HEK293T (cell line): ENCODE data around the gene BMERB1.

Experiments used
- CTCF ChIA-PET: fragments of 350-600 bp; formaldehyde crosslinking; extraction: SDS; loops from one replicate; lab custom pipeline; 2021; ENCODE audit warnings: antibody characterized with exemption, inconsistent platforms; lab: Yijun Ruan, JAX
- POLR2A ChIA-PET: fragments of 350-600 bp; formaldehyde crosslinking; extraction: SDS; loops from one replicate; lab custom pipeline; 2020; ENCODE audit warnings: antibody characterized with exemption, inconsistent platforms; lab: Yijun Ruan, JAX
- DNase-seq: peaks from one replicate; pipeline ENCODE4 v3.0.0; 2012; ENCODE audit warnings: mixed read lengths; ENCODE audit errors: extremely low spot score
- ARNT ChIP-seq: fragments of 450-650 bp; IDR thresholded peaks from 2 replicates; pipeline ENCODE4 v1.6.1; 2017; ENCODE audit warnings: mild to moderate bottlenecking
- BHLHE40 ChIP-seq: fragments of 450-650 bp; IDR thresholded peaks from 2 replicates; pipeline ENCODE4 v1.6.1; 2016; ENCODE audit warnings: mild to moderate bottlenecking, moderate library complexity, borderline replicate concordance
- CTBP1 ChIP-seq: fragments of 450-650 bp; IDR thresholded peaks from 2 replicates; pipeline ENCODE4 v1.6.1; 2016; ENCODE audit warnings: borderline replicate concordance
- ELF4 ChIP-seq: fragments of 450-650 bp; IDR thresholded peaks from 2 replicates; pipeline ENCODE4 v1.6.1; 2017; ENCODE audit warnings: antibody characterized with exemption
- FOXA1 ChIP-seq: fragments of 450-650 bp; IDR thresholded peaks from 2 replicates; pipeline ENCODE4 v1.6.1; 2016; ENCODE audit warnings: mild to moderate bottlenecking
- FOXK2 ChIP-seq: fragments of 450-650 bp; IDR thresholded peaks from 2 replicates; pipeline ENCODE4 v1.6.1; 2016; ENCODE audit warnings: mild to moderate bottlenecking
- FOXM1 ChIP-seq: fragments of 450-650 bp; IDR thresholded peaks from 2 replicates; pipeline ENCODE4 v1.6.1; 2017; ENCODE audit warnings: mild to moderate bottlenecking, borderline replicate concordance
- HDGF ChIP-seq: fragments of 450-650 bp; IDR thresholded peaks from 2 replicates; pipeline ENCODE4 v1.6.1; 2017; ENCODE audit warnings: antibody characterized with exemption, borderline replicate concordance
- L3MBTL2 ChIP-seq: fragments of 450-650 bp; conservative IDR thresholded peaks from 2 replicates; pipeline ENCODE4 v1.6.1; 2016; ENCODE audit warnings: mild to moderate bottlenecking
- LEF1 ChIP-seq: fragments of 450-650 bp; IDR thresholded peaks from 2 replicates; pipeline ENCODE4 v1.6.1; 2017; ENCODE audit warnings: mild to moderate bottlenecking, borderline replicate concordance
- NFRKB ChIP-seq: fragments of 450-650 bp; IDR thresholded peaks from 2 replicates; pipeline ENCODE4 v1.6.1; 2016; ENCODE audit warnings: mild to moderate bottlenecking, moderate library complexity
- SP1 ChIP-seq: fragments of 450-650 bp; IDR thresholded peaks from 2 replicates; pipeline ENCODE4 v1.6.1; 2017
- SUZ12 ChIP-seq: fragments of 450-650 bp; IDR thresholded peaks from 2 replicates; pipeline ENCODE4 v1.6.1; 2016; ENCODE audit warnings: mild to moderate bottlenecking
- TARDBP ChIP-seq: fragments of 450-650 bp; IDR thresholded peaks from 2 replicates; pipeline ENCODE4 v1.6.1; 2016
- ZNF384 ChIP-seq: fragments of 450-650 bp; IDR thresholded peaks from 2 replicates; pipeline ENCODE4 v1.6.1; 2016
- TF ChIP-seq, protein P1 (sequence below): fragments of 450-650 bp; IDR thresholded peaks from 2 replicates; pipeline ENCODE4 v1.6.1; 2016

BMERB1 gene

GRCh38 chr16:15502041-15502725 lies 67.8 kb downstream of the BMERB1 start:
- peak; percentile 74 for DNase-seq
- ChIA-PET POLR2A (interaction anchor here (0.7 to 1.1 kb wide), 3 partner anchors 12 to 140 kb away, joined by 3 read pairs; partner anchors contain the start of gene MARF1), CTCF (interaction anchor here (1.0 kb wide), 1 partner anchor 49 kb away, joined by 3 read pairs; no protein-coding TSS in a partner anchor)
- TF ChIP-seq TARDBP, result no peak
- TF ChIP-seq FOXK2, result no peak
- TF ChIP-seq HDGF, result no peak
- TF ChIP-seq L3MBTL2, result peak; percentile 64
- TF ChIP-seq SP1, result no peak
- TF ChIP-seq ZNF384, result no peak
- no peak for TF ChIP-seq FOXM1
- TF ChIP-seq BHLHE40, result no peak
- TF ChIP-seq LEF1, result no peak
- peak; percentile 60; the same call in 1 of the 2 replicates for TF ChIP-seq CTBP1
- TF ChIP-seq SUZ12, result no peak
- no peak for TF ChIP-seq ARNT
- no peak for TF ChIP-seq FOXA1
- TF ChIP-seq NFRKB, result no peak
- TF ChIP-seq, protein P1, sequence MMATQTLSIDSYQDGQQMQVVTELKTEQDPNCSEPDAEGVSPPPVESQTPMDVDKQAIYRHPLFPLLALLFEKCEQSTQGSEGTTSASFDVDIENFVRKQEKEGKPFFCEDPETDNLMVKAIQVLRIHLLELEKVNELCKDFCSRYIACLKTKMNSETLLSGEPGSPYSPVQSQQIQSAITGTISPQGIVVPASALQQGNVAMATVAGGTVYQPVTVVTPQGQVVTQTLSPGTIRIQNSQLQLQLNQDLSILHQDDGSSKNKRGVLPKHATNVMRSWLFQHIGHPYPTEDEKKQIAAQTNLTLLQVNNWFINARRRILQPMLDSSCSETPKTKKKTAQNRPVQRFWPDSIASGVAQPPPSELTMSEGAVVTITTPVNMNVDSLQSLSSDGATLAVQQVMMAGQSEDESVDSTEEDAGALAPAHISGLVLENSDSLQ, result peak; percentile 73
- TF ChIP-seq ELF4, result no peak

DNA sequence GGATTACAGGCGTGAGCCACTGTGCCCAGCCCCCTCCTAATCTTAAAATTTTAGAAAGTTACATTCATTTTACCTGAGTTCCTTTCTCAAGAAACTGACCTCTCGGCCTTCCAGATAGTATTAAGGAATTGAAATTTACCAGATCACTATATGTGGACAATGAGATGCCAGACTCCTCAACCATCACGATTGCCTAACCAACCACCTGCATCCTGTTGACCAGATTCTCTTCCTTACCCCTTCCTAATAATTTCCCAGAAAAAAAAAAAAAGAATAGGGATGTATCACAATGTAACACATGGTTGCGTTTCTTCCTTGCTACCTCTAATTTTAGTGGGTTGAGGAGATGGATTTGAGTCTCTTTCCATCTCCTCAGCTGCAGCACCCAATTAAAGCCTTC lies 72.1 kb downstream of the BMERB1 start:
- CTCF ChIA-PET, result interaction anchor here (0.7 to 1.1 kb wide), 2 partner anchors 13 to 19 kb away, joined by 3 to 4 read pairs; no protein-coding TSS in a partner anchor

GRCh38 chr16:15507301-15507958 lies 73.0 kb downstream of the BMERB1 start:
- TF ChIP-seq HDGF (no peak), SUZ12 (no peak), FOXM1 (no peak)
- POLR2A ChIA-PET, result no interaction called here
- DNase-seq, result no peak
- CTCF ChIA-PET, result interaction anchor here (1.1 kb wide), 1 partner anchor 12 kb away, joined by 3 read pairs; no protein-coding TSS in a partner anchor

More for the DNA sequence above, 72.1 kb downstream of the BMERB1 start:
- no peak for DNase-seq
- POLR2A ChIA-PET, result no interaction called here
- TF ChIP-seq HDGF (no peak), ARNT (no peak), NFRKB (no peak), FOXK2 (no peak), ELF4 (no peak), TARDBP (no peak)

GRCh38 chr16:15507959-15508627 lies 73.7 kb downstream of the BMERB1 start:
- no peak for DNase-seq
- ChIA-PET CTCF (no interaction called here), POLR2A (no interaction called here)
- TF ChIP-seq NFRKB (no peak), HDGF (no peak), ARNT (no peak), ZNF384 (no peak), TARDBP (no peak), SUZ12 (no peak), L3MBTL2 (no peak), FOXM1 (no peak), LEF1 (no peak)
- TF ChIP-seq, protein P1, result no peak

DNA sequence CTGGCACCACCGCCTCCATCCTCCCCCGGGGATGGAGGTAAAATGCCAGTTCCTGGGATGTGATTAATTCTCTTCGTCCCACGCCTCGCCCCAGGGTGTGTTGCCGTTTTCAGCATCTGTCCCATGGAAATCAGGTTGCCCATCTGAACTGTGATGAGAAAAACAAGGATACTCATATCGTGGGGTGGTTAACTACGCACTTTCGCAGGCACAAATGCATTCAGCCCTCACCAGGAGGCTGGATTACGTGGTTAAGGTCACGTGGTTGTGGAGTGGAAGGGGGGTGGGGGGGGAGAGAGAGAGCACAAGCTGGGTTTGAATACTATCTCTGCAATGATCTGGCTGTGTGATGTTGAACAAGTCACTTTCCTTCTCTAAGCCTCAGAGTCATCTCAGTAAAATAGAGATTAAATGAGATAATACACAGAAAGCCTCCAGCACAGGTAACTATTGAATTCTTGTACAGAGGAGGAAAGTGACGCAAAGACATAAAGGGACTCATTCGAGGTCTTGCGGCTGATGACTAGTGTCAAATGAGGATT lies 74.7 kb downstream of the BMERB1 start:
- TF ChIP-seq CTBP1 (no peak), NFRKB (no peak), SUZ12 (no peak), ARNT (no peak), L3MBTL2 (no peak), SP1 (no peak), HDGF (no peak), FOXA1 (no peak)
- ChIA-PET CTCF (interaction anchor here (0.7 kb wide), 1 partner anchor 102 kb away, joined by 4 read pairs; no protein-coding TSS in a partner anchor), POLR2A (no interaction called here)
- DNase-seq, result no peak
